GM18861 (cell line): ENCODE data around the gene PRRC1.

ENCODE experiments used
- ATAC-seq: cut with Tn5 transposase; IDR thresholded peaks from one replicate; pipeline ENCODE4 v1.9.1; 2021; ENCODE audit not compliant: unreplicated experiment

The PRRC1 gene

DNA sequence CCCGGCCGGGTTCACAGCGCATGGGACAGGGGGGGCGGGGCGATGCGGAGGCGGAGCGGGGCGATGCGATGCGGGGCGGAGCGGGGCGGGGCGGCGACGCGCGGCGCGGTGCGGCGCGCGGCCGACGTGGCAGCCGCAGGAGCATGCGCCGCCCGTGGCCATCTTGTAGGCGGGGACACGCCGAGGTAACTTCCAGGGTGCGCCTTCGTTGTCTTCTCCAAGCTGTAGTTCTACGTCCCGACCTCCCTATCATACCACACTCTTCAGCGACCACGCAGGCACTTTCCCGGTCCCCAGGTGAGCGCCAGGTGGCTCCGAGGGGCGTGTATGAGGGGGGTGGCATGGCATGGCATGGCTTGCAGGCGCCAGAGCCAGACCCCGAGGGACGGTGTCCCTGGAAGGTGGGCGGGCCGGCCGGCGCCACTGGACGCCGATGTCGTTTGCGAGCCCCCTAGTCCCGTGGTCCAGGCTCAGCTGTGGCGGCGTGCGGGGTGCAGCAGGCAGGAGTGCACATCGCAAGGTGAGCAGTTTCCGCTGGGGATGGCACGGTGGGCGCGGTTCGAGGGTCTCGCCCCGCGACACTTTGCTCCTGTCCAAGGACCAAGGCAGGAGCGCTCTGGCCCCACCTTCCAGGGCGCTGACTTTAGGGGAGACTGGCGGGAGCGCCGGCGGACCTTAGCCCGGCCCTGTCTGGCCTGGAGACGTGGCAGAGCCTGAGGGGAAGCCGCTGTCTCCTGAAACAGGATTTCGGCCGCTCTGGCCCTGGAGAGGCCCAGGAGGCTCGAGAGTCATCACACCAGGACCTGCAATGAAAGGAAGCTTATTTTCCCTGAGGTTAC is at the start of gene PRRC1:
Gene PRRC1 (plus strand): TSS at position 161 of the 839 bp plus-strand sequence. CDS start 5,840 bp downstream, outside the sequence.
- peak; percentile 88 for ATAC-seq

DNA sequence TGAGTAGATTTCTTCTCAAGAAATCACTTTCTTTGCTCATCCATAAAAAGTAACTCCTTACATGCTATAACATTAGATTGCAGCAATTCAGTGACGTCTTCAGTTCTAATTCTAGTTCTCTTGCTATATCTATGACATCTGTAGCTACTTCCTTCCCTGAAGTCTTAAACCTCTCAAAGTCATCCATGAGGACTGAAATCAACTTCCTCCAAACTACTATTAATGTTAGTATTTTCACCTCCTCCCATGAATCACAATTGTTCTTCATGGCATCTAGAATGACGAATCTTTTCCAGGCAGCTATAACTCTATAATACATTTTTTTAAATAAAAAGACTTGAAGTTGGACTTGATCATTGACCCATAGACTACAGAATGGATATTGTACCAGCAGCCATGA is 46.2 kb upstream of the PRRC1 start:
- ATAC-seq, result no peak

DNA sequence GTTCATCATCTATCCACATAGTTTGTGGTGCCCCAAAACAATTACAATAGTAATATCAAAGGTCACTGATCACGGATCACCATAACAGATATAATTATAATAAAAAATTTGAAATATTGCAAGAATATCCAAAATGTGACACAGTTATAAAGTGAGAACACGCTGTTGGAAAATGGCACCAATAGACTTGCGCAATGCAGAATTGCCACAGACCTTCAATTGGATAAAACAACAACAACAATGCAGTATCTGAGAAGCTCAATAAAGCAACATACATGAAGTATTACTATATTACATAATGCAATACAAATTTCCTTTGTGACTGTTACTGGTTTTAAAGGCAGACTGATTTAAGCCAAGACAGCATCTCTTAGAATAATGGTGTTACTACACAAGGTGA is 44.7 kb upstream of the PRRC1 start:
- ATAC-seq, result no peak

DNA sequence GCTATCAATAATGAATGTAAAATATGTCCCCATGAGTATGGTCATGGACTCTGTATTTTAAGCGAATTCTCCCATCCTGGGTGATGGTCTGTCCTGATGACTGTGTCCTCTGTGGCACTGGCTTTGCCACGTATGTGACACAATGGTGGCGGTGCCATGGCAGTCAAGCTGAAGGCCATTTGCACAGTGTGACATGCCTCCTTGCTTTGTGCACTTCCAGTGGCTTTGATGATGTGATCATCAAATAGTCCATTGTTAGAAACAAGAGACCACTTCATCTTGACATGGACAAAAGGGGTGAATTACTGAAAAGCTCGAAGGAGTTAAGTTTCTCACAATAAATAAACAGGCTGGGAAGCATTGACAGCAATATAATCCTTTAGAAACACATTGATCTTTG is 31.0 kb upstream of the PRRC1 start:
- no peak for ATAC-seq

DNA sequence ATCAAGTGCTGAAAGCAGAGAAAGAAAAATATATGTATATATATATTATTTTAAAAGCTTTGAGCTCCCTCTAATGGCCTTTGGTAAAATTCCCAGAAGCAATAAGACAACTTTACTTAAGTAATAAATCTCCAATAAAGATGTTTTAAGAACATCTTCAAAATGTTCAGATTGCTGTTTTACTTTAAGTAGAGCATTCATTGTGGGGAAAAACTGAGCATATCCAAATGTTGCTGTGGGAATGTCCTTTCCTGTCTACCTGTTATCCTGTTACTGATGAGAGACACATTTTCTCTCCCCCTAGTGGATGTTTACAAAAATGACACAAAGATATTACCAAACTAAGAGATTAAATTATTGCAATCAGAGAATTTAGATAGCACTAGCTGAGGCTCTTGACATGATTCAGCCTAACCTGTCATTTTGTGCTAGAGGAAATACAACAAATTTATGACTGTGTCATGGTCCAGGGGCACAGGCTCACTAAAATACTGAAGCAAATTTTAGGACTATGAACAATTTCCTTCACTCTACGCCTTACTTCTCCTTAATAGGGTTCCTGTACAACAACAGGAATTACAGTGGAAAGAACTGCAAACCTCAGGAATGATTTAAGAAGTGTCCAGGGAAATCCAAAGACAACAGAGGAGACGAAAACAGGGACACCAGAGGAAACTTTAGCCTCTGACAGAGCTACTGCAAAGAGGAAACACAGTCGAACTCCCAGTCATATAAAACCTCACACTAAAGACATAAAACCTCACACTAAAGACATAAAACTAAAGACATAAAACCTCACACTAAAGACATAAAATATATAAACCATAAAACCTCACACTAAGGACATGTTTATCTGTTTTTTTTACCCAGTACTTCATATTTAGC is 24.3 kb upstream of the PRRC1 start:
- ATAC-seq, result peak; percentile 83

DNA sequence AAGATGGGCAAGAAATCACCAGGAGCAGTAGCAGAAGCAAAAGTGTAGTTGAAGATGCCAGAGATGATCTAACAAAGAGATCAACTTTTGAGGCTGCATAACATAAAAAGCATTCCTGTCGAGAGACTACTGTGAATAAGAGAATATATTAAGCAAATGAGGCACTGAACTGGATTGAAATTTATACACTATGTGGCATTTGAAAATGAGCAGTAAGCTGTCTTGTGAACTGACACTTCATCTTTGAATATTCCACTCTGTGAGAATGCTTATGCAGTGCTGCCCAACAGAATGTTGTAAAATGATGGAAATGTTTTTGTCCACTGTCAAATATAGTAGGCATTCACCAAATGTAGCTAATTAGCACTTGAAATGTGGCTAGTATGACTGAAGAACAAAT is 18.9 kb upstream of the PRRC1 start:
- ATAC-seq, result no peak

DNA sequence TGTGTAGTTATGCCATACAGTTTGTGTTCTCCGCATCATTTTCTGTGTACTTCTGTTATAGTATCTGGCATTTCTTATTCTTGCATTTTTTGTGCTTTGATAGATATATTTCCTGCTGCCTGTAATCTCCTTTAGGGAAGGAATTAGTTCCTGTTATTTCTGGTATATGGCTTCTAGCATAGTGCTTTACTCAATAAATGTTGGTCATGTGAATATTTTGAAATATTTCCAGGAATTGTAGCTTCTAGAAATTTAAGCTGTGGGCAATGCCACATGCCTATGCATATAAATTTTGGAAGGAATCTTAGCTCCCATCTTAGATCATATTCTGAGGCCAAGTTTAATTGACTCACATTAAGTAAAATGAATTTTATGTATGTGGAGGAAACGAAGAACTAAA is 11.5 kb upstream of the PRRC1 start:
- no peak for ATAC-seq

DNA sequence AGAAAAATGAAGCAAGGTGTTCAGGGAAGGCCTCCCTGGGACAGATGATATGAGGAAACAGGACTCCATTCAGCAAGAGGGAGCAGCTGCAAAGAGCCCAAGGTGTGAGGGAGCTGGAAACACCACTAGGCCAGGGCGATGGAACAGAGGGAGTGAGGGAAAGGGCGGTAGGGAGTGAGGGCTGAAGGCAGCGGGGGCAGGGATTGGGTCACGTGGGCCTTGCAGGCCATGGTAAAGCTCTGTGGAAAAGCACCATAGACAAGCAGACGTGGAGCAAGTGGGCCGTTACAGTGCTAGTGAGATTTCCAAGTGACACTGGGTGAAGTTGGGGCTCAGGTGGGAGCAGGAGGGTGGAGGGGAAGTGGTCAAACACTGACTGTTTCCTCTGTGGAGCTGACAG is 10.8 kb upstream of the PRRC1 start:
- ATAC-seq, result no peak

DNA sequence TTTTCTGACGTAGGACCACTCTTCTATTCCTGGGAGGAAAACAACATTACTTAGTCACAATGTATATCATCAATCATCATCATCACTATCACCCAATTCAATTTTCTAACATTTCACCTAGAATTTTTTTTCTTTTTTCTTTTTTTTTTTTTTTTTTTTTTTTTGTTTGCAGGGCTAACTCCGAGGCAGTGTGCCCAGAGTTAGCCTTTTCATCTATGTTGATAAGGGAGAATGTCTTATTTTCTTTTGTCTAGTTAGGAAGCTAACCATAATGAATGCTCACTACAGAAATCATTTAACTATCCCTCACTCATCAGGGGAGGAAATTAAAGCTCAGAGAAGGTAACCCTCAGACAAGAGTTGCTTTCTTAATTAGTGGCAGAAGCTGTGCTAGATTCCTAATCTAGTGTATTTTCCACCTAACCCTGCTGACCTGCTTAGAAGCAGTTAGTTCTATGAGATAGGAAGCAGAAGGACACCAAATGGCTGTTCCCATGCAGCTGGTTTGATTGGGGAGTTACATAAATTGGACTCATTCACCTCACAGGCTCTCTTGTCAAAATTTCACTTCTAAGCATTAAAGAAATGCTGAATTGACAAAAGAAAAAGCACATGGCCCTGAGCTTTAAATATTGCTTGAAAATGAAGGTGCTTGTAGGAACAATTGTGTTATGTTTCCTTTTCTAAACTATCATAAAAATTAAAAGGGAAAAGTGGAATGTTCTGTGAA is 8.6 kb upstream of the PRRC1 start:
- no peak for ATAC-seq

DNA sequence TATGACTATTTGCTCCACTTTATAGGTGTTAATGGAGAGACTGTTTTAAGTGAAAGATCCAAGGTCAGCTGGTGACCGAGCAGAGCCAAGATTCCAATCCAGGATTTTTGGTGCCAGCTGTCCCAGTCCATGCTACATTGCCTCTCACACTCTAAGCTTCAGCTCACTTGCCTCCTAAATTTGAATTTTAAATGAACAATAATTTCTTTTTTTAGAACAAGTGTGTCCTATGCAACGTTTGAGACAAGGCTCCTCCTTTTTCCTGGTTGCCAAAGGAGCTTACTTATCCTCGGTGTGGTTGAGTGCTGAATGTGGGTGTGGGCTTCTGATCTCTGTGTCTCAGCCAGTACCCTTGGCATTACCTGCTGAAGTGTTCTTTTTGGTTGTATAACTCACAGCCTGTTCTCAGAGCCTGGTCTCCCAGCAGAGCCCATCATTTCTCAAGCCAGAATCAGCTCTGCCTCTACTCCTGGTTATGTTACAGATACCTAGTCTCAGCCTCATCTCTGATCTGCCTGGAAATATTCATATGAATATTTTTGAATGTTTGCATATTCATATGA is 4.0 kb upstream of the PRRC1 start:
- no peak for ATAC-seq

DNA sequence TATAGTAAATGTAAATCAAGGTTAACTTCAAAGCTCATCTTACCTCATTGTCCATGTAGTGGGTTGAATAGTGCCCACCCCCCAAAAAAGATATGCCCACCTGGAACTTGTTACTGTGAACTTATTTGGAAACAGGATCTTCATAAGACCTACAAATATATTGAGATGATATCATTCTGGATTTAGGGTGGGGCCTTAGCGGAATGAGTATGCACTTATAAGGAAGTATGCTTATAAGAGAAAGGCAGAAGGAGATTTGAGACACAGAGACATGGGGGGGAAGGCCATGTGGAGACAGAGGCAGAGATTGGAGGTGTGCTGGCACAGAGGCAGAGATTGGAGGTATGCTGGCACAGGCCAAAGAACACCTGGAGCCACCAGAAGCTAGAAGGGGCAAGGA is 2.6 kb upstream of the PRRC1 start:
- ATAC-seq, result no peak

DNA sequence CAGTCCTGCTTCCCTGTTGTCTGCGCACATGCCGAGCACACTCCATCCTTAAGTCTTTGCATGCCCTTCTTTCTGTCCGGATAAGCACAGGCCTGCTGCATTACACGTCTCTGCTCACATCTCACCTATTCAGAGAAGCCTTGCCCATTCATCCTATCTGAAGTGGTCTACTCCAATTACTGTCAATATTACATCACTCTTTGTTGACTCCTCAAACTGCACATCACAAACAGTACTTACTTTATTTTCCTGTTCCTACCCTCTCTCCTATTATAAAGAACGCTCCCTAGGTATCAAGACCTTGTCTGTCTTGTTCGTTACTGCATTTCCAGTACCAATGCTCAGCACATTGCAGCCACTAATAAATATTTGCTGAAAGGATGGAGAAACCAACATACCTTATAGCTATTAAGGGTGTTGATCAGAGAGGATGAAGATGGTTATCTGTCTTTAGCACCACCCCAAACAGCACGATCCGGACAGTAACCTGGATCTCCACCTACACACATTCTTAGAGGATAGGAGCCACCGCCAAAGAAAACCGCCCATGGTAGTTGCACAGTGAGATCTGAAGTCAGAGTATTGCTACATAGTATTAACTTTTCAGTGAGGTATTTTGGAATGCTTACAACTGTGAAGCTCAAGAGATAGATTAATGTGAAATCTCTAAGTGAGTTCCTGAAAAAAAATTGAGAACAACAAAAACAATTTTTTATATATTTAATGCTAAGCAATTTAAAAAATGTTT is 1.6 kb upstream of the PRRC1 start:
- no peak for ATAC-seq

DNA sequence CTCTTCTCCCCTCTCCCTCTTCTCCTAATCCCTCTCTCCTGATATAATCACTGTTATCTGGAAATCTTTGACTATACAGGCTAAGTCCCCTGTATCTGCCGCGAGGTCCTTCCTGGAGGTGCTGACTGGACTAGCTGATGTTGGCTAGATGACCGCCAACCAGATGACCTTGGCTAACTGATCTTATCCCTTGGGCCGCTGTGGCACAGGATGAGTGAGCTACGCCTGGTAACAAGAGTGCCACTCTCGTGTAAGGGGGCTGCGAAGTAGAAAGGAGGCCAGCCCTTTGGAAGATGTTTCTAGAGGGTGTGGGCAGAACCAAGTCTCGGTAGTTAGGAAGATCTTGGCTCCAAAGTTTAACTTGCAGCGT is 345 bp upstream of the PRRC1 start:
- ATAC-seq, result peak; percentile 27

DNA sequence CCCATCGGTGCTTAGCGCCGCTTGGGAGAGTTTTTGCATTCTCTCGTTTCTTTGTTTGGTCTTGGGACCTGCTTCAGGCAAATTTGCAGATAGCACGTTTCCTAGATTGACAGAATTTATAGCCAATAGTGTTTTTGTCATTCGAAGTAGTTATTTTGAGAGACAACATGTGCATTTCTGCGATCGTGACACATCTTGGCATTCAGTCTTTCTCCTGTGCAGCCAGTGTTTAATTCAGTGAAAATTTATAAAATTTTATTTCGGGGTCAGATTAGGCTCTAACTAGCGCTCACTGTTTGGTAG is 830 bp downstream of the PRRC1 start:
- peak; percentile 33 for ATAC-seq

DNA sequence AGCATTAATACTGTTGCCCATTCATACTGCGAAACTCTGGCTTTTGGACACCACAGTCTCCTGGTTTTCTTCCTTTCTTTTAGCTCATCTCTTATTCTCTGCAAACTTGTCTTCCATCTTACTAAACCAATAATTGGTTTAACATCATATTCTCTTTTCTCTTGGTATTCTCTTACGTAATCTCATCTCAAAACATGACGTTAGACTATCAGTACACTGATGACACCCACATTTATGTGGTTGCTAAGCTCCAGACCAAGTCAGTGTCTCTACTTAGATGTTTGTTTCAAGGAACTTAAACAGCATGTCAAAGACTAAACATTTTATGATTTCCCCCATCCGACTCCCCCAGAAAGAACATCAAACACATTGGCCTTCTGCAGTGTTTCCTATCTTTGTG is 2.1 kb downstream of the PRRC1 start:
- no peak for ATAC-seq

DNA sequence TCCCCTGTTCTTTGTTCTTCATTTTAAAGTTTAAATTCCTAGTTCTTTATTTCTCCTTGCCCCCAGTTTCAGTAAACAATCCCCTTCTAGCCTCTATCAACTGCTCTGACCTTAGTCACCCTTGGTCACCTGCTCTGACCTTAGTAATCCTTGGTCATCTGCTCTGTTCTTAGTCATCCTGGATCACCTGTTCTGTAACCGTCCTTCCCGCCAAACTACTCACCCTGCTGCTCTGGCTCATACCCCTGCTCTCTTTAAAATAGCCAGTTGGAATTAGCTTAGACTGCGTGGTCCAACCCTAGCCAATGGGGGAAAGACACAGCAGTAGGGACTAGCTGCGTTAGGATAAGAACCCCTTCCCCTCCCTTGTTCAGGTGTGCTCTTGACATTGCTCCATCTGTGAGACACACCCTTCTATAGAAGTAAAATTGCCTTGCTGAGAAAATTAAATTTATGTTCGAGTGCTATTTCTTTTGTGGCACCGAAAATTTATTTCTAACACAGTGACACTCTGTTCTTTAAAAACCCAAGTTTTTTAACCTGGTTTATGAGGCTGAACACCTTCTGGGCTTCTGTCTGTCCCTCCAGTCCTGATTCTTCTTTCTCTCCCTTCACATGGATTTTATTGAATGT is 3.8 kb downstream of the PRRC1 start:
- no peak for ATAC-seq

DNA sequence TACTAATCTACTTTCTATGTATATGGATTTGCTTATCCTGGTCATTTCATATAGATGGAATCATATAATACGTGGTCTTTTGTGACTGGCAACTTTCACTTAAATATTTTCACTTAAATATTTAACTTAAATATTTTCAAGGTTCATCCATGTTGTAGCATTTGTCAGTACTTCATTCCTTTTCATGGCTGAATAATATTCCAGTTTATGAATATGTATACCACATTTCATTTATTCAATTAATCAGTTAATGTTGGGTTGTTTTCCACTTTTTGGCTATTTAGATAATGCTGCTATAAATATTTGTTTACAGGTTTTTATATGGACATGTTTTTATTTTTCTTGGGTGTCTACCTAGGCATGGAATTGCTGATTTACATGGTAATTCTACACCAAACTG is 7.7 kb downstream of the PRRC1 start:
- no peak for ATAC-seq

DNA sequence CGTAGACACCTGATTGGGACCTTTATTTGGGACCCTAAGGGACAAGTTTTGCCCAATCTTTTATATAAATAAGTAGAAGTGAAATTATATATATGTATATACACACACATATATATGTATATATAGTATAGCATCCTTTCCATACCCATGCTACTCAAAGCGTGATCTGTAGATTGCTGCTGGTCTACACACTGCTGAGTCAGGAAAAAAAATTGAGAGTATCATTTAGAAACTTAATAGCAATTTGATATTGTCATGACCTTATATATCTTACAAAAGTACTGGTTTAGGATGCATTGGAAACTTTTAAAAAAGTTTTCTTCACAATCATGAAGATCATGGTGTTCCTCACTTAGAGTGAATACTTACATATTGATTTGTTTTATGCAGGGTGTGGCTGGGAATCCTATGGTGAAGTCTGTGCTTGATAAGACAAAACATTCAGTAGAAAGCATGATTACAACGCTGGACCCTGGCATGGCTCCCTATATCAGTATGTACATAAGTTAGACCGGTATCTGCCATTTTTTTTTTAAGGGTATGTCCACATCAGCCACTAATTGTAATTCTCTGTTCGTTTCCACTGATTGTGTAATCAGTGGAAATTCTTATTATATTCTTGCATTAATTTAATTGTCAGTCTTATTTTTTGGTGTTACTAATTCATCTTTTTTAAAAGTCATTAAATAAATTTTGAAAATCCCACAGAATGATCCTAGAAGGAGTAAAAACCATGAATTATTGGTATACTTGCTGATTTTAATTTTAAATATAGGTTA is 12.7 kb downstream of the PRRC1 start:
- ATAC-seq, result no peak

DNA sequence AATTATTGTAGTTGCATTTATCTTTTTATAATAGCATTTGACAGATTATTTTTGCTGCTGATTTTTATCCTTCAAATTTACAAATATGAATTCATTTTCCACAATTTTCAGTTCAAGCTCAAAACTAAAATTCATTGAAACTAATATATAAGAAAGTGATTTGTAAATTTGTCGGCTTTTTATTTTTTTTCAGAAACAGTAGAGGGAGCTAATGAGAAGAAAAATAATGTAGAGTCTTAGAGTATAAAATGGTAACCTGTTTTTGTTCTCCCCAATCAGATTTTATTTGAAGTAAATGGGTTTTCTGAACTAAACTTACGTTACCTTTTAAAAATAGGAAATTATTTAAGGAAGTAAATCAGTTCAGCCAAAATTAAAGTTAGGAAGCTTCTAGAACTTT is 19.2 kb downstream of the PRRC1 start:
- no peak for ATAC-seq
